Measurements from ENCODE around the gene MYO3B.
A peak's percentile ranks its signal among the peaks of the same experiment; 100 is the strongest.
"Not testable (repeated sequence)": the region's sequence is repeated elsewhere in the genome, so short reads cannot be mapped to it uniquely, and the experiment has no call there.

Gene MYO3B

DNA sequence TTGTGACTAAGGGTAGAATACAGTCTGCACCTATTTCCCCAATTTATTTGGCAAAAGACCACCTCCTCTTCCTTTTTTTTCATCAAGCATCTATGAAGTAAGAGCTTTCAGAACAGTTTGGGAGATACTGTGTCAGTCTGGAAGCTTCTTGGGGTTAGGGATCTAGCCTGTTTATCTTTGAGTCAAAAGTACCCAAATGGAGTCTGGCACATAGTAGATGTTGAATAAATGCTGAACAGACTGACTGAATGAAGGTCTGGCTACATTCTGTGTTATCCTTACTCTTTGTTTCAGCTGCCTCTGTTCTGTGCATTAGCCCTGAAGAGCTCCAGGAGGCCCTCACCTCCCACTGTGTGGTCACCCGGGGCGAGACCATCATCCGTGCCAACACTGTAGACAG, 223.2 kb downstream of the MYO3B start:
- no peak for DNase-seq (ENCODE audit: low read depth in 2 of 3, low spot score in 1 of 3)

DNA sequence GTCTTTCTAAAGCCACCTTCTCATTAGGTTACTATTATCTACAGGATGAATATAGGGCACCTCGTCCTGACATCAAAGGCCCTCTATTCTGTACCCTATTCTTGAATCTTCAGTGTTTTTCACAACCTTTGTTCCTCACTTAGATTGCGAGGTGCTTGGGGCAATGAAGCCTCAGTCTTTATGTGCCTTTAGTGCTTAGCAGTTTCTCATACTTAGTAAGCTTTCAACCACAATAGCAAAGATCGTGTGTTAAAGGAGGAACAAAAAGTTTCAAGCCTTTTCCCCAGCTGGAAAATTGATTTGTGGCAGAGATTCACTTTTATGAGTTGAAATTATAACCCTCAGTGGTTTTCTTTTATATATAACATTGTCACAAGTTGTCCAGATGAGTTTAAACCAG, 226.9 kb downstream of the MYO3B start:
- DNase-seq (ENCODE audit: low read depth in 2 of 3, low spot score in 1 of 3) = no peak

DNA sequence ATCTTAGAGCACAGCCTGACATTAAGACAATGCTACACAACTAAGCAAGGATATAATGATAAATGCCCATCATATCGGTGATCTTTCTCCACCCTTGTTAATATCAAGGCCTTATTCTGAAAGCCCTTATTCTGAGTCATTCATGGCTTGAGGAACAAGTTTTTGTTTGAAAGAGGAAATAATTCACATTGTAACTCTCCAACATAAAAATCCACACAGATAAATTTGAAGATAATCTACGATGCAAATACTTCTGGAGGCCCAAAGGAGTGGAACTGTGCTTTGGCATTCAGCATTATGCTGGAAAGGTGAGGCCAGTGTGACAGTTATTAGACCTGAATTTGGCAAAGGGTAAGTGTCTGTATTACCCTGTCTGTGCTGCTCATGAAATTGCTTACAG, 227.4 kb downstream of the MYO3B start:
- no peak for DNase-seq (ENCODE audit: low read depth in 2 of 3, low spot score in 1 of 3)

DNA sequence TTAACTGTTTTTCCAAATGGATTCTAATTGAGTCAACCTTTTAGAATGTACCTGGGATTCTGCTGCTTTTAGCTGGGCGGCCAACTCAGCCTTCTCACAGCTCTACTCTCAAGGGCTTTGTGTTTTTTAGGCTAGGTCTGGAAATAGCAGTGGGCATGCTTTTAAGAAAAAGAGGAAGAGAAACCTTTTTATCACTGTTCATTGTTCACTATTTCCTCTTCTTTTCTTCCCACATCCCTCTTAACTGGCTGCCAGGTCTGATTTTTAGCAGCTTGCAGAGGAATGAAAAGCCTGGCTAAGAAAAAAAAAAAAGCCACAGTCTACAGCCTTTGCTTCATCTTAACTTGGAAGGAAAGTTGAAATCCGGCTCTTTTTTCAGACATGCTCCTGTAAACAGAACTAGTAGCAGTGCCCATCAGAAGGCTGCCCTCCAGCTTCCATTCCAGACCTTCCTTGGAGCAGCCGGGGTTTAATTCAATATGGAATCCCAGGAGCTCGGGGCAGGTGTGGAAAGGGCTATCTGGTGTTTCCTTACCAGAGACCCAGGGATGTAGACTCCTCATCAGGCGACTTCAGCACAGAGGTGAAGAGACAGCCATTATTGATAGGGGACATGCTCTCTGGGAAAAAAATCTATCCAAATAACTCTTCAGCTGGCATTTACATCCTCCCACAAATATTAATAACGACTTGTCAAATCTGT, 230.7 kb downstream of the MYO3B start:
- DNase-seq (ENCODE audit: low read depth in 2 of 3, low spot score in 1 of 3) = no peak

DNA sequence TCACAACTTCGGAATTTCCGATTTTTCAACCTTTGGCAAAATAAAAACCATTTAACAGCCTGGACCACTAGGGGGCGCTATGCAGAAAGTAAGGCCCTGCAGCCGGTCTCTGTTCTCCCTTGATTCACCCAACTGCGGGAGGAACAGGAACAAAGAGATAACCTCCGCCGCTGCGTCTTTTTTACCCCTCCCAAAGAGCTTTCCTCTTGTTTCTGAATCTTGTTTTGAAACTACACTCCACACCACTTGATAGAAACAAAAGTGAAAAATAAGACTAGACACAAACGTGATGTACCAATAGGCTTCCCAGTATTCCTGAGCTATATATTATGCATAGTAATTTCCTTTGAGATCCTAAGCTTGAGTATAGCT, 231.2 kb downstream of the MYO3B start:
- DNase-seq (ENCODE audit: low read depth in 2 of 3, low spot score in 1 of 3) = peak; percentile 44 to 77 (median 64)

DNA sequence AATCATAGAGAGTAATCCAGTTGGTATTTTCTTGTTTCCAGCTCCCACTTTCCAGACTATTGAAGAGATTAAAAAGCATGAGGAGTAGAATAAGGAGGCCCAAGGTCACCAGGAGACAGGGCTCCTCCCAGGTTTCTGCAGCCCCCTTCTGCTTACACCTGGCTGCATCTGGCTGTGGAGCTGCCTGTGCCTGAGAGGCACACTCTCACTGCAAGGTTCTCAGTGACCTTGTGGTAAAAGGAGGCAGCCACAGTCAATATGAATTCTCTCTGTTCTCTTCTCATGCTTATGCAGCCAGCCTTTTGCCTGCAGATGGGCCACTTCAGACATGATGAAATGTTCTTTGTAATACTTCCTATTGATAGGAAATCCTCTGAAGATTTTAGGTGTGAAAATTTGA, 233.7 kb downstream of the MYO3B start:
- no peak for DNase-seq (ENCODE audit: low read depth in 2 of 3, low spot score in 1 of 3)

DNA sequence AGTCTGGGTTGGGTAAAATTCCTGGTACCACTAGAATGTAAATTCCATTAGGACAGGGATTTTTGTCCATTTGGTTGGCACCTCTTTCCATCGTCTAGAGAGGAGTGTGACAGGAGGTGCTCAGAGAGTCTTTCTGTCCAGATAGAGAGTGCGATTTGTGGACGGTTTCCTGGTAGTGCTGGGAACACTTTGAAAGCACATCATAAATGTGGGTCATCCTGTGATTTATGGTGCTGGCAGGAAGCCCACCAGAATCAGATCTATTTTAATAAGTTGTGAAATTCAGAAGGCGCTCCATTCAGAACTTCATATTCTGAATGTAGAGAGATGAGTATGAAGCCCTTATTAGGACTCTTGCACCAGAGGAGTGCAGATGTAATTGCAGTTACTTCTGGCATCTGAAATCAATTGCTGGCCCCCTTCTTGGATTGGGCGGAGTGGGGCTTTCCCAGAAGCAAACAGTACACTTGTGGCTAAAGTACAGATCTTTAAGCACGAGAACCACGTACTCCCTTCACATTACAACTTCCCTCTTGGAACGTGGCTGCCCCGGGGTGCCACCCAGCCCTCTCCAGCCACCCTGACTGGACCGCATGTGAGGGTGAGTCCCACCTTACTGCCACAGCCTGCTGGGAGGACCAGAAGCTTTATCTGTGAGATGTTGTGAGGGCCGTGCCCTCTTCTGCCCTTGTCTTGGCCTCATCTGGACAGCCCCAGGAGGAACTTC, 243.2 kb downstream of the MYO3B start:
- no peak for DNase-seq (ENCODE audit: low read depth in 2 of 3, low spot score in 1 of 3)

DNA sequence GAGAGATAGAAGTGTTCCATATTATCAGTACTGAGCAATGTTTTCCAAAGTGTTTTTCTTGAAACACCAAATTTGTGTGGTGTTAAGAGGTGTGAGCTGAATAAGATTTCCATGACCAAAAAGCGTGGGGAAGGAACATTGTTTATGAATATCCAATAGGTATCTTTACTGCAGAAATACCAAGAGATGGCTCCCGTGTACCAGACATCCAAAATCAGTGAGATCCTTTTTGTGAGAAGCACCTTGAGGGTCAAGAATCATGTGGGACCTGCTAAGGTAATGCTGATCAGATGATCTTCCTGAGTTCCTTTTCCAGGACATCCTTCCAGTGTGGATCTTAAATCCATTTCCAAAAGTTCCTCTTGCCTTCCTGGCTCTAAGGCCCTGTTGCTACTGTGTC, 246.0 kb downstream of the MYO3B start:
- DNase-seq (ENCODE audit: low read depth in 2 of 3, low spot score in 1 of 3) = no peak

DNA sequence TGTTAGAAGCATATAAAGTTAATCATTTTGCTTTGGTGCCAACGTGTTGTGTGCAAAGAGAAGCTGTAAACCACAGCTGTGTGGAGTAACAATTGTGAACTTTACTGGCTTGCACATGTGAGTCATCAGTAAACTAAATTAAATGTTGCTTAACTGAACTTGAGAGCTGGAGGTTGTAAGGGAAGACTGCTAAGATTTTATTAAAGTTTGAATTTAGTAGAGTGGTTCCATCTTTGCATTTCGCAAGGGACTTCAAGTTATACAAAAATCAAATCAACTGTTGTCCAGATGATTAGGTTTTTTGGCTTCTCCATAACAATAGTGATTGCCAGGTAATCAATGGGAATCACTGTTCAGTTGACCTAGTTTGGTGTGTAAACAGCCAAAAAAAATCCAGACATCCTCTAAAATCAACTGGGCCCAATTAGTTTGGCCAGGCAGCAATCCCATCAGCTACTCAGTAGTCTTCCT, 247.4 kb downstream of the MYO3B start:
- no peak for DNase-seq (ENCODE audit: low read depth in 2 of 3, low spot score in 1 of 3)

DNA sequence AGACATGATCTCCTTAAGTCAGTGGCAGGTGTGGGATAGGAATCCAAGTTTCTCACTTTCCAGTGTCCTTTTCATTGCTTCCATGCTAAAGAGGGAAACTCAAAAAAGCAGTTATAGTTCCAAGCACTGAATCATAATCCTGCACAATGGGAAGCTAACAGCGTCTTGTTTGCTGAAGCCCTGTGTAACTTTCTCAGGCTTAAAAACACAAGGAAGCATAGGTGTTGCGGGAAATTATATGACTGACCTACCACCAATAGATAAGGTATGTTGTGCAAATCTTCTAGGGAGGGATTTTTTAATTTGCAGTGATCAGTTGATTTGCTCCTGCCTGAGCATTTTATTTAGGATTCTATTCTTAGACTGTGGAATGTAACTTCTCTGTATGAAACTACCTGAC, 250.9 kb downstream of the MYO3B start:
- DNase-seq (ENCODE audit: low read depth in 2 of 3, low spot score in 1 of 3) = no peak

DNA sequence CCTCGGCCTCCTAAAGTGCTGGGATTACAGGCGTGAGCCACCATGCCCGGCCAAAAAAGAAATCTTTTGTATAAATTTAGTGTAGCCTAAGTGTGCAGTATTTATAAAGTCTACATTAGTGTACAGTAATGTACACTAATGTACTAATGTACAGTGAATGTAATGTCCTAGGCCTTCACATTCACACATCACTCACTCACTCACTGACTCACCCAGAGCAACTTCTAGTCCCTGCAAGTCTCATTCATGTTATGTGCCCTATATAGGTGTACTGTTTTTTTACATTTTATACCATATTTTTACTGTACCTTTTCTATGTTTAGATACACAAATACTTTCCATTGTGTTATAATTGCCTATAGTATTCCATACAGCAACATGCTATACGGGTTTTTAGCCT, 254.9 kb downstream of the MYO3B start:
- DNase-seq (ENCODE audit: low read depth in 2 of 3, low spot score in 1 of 3) = no peak

DNA sequence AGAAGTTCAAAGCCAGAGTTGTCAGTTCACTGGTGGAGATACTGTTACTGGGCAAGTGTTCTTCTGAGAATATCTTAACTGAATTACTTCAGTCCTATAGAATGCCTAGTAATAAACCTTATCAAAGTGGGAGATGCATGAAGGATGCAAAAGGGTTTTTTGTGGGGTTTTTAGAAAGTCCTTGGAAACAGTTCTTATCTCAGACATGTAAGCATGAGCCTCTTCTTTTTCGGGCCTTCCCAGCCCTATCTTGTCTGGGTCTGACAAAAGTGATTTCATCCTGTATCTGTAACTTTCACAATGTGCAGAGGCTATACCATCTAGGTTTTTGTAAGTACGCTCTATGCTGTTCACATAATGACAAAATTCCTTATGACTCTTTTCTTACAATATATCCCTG, 255.5 kb downstream of the MYO3B start:
- DNase-seq (ENCODE audit: low read depth in 2 of 3, low spot score in 1 of 3) = no peak

DNA sequence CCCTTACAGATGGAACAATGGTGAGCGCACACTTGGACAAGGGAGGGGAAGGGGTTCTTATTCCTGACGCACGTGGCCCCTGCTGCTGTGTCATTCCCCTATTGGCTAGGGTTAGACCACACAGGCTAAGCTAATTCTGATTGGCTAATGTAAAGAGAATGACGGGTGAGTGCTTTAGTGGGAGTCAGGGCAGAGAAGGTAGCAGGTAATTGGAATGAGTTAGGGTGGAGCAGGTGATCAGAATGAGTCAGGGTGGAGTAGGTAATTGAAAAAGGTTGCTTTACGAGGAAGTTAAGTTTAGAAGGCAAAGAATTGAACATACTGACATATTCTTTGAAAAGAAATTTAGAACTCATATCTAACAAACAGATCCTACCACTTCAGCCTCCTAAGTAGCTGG, 256.4 kb downstream of the MYO3B start:
- not testable (repeated sequence) for DNase-seq (ENCODE audit: low read depth in 2 of 3, low spot score in 1 of 3)

DNA sequence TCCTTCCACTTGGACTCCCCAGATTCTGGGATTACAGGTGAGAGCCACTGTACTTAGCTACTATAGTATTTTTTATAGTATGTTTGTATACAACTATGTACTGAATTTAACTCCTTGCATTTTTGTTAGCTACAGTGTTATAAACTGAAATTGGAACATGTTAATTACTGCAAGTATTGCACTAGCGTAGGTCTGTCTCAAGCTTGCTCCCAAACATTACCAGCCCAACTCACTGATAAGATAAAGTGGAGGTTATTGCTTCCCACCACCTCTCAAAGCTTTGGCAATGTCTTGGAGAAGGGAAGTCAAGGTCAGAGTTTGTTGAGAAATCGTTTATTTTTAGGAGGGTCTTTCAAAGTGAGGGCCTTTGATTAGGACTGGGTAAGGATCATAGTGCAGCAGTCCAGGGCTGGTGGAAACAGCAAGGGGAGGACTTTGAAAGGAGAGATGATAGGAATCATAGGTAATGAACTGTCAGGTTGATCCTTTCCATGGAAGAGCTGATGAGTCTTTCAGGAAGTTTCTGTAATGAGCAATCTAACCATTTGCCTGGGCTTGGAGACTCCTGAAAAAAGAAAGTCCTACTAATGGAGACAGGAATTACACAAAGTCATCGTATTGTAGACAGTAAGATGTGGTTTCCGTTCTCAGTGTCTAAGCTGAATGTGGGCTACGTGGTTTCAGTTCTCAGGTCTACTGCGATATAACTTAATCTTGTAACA, 257.1 kb downstream of the MYO3B start:
- no peak for DNase-seq (ENCODE audit: low read depth in 2 of 3, low spot score in 1 of 3)

DNA sequence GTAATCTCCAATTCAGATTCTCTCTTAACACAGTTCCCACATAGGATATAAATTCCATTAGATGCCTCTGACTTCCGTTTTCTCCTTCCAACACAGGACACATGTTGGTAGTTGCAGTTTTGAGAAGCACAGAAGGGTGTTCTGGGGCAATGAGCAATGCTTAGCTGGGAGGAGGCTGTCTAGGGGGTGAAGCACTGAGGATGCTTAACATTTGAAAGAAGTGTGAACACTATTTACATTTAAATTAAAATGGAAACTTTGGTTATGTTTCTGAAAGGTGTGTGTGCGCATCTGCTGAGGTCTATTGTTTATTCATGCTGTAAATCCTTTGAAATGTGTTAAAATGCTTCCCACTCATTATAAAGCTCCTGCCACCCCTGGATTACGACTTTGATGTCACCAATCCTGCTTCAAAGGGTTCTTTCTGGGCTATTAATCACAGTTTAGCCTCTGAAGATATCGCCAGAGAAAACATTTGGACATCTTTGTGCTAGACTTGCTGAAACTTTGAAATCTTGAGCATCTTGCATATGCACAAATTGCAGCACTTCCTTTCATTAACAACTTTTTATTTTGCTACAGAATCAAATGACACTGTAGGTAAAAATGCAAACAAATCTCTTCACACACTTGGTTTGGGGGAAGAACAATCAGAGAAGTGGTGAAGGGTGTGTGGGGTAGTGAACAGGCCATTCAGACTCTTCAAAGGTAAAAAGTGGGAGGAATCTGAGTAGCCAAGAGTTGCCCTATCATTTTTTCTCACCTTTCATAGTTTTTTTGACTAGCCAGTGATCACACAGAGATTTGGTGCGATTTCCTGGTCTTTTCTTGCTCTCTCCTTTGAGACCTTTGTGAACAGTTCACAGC, 258.4 kb downstream of the MYO3B start:
- no peak for DNase-seq (ENCODE audit: low read depth in 2 of 3, low spot score in 1 of 3)

DNA sequence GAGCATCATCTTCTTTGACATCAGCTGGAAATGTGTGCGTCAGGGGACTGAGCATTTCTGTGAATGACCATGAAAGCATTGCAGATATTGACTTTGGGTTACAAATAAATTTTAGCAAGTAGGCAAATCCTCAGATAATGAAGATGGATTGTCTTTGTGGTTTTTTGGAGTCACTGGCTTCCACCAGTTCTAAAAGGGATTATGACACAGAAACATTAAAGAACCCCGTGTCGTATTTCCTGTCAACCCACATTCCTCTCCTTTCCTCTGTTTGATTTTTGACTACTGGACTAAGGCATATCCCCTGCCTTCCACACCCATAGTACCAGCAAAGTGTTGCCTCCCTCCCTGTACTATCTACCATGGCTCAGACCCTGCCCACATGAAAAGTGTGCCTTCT, 268.1 kb downstream of the MYO3B start:
- DNase-seq (ENCODE audit: low read depth in 2 of 3, low spot score in 1 of 3) = no peak

DNA sequence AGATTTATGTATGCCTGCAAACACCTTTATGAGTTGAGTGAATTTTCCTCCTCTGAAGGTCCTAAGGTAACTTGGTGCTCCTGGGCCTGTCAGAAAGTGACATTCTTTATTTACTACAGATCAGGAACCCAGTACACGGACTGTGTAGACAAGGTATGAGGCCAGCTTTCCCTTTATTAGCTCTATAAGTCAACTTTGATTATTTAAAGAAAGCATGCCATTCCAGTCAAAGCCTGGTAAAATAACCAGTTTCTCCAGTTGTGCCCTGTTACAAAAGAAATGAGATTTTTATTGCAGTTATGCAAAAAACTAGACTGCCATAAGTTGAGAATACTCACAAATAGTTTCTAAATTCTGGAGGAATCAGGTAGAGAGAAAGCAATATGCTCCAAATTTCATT, 271.1 kb downstream of the MYO3B start:
- no peak for DNase-seq (ENCODE audit: low read depth in 2 of 3, low spot score in 1 of 3)

DNA sequence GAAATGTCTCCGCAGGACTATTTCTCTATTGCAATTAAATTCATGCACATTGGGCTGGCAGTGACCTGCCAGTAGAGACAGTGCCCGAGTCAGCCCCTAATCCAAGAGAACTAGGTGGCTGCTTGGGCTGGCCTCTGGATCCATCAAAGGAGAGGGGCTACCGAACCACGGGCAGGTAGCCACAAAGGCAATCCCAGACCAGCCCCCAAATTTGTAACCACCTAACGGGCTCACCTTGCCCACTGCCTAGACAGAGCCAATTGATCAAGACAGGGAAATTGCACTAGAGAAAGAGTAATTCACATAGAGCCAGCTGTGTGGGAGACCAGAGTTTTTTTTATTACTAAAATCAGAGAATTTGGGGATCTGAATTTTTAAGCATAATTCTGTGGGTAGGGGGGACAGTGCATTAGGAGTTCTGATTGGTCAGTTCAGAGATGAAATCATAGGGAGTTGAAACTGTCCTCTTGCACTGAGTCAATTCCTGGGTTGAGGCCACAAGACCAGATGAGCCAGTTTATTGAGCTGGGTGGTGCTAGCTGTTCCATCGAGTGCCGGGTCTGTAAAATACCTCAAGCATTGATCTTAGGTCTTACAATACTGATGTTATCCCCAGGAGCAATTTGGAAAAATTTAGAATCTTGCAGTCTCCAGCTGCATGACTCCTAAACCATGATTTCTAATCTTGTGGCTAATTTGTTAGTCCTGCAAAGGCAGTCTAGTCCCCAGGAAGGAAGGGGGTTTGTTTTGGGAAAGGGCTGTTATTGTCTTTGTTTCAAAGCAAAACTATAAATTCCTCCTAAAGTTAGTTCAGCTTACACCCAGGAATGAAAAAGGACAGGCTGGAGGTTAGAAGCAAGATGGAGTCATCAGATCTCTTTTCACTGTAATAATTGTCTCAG, 276.8 kb downstream of the MYO3B start:
- DNase-seq (ENCODE audit: low read depth in 2 of 3, low spot score in 1 of 3) = no peak

DNA sequence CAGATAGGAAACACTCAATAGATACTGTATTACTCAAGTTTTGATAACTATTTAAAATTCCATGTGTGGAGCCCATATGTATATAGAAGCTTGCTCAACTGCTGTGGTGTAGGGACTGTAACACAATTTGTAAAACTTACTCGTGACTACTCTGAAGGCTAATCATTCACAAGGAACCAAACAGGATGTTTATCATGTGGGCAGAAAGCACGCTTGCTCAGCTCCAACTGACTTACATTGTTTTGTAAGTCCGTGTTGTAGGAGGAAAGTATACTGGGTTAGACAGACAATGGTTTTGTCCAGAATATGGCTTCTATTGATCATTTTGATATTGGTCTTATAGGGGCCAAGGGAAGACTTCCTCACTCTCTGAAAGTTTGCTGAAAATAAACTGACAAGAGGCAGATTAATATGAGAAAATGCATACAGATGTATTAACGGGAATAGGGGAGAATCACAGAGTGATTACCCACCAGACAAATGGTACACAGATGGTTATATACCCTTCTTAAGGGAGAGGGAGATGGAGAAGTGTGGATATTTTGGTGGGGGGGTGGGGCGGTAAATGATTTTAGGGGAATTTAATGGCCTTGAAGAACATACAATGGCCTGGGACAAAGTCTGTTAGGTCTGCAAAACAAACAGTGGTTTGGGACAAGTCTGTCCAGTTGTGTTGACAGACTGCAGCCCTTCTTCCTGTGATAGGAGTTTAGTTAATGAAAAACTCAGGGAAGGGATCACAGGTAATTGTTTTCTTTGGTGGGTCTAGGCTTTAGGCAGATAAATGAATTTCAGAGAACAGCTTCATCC, 277.9 kb downstream of the MYO3B start:
- no peak for DNase-seq (ENCODE audit: low read depth in 2 of 3, low spot score in 1 of 3)

All from stimulated activated CD4-positive, alpha-beta T cell treated with anti-CD3 and anti-CD28 coated beads, Interleukin-12 subunit alpha, Interleukin-12 subunit beta, amount 100 ng/mL, for 48 hours (primary cell).